ENCODE data around the gene WWOX. TPM values are rescaled to one million over a fixed set of nuclear protein-coding genes. Genes with fewer than 3 reads are reported as not detected.

Gene WWOX
- total and polyA plus RNA-seq, 2 of the 13 experiments (the other 11 are each of a cell fraction or from before 2014, with no cell fraction given), result 9.1 to 37.4 TPM

DNA sequence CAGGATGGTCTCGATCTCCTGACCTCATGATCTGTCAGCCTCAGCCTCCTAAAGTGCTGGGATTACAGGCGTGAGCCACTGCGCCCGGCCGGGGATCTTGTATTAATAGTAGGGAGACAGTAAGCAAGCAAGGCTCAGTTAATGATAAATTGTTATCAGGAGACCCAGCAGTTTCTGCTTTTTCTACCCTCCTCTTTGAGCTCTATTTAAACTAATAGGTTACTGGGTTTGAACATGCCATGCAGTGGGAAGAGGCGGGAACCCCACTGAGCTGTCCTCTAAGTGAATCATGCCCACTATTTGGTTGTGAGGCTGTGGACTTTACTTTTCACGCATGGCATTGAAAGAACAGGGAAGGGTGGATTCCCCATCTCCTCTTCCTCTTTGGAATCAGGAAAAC, 223.9 kb downstream of the WWOX start (continued):
- no peak for TF ChIP-seq ZNF180 (CRISPR knock-in tag; IDR thresholded peaks at IDR 0.05; ENCODE audit: borderline replicate concordance, low read depth)
- TF ChIP-seq ARNT (IDR thresholded peaks at IDR 0.05), result no peak
- TF ChIP-seq ZNF891 (CRISPR knock-in tag; IDR thresholded peaks at IDR 0.05), result no peak
- TF ChIP-seq, protein P1, sequence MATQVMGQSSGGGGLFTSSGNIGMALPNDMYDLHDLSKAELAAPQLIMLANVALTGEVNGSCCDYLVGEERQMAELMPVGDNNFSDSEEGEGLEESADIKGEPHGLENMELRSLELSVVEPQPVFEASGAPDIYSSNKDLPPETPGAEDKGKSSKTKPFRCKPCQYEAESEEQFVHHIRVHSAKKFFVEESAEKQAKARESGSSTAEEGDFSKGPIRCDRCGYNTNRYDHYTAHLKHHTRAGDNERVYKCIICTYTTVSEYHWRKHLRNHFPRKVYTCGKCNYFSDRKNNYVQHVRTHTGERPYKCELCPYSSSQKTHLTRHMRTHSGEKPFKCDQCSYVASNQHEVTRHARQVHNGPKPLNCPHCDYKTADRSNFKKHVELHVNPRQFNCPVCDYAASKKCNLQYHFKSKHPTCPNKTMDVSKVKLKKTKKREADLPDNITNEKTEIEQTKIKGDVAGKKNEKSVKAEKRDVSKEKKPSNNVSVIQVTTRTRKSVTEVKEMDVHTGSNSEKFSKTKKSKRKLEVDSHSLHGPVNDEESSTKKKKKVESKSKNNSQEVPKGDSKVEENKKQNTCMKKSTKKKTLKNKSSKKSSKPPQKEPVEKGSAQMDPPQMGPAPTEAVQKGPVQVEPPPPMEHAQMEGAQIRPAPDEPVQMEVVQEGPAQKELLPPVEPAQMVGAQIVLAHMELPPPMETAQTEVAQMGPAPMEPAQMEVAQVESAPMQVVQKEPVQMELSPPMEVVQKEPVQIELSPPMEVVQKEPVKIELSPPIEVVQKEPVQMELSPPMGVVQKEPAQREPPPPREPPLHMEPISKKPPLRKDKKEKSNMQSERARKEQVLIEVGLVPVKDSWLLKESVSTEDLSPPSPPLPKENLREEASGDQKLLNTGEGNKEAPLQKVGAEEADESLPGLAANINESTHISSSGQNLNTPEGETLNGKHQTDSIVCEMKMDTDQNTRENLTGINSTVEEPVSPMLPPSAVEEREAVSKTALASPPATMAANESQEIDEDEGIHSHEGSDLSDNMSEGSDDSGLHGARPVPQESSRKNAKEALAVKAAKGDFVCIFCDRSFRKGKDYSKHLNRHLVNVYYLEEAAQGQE (IDR thresholded peaks at IDR 0.05; ENCODE audit: borderline replicate concordance in 1 of 2, low read depth in 1 of 2, low read length in 2 of 2), result no peak
- no peak for TF ChIP-seq ZNF713 (CRISPR knock-in tag; IDR thresholded peaks at IDR 0.05)
- TF ChIP-seq TAF1 (CRISPR knock-in tag; IDR thresholded peaks at IDR 0.05), result no peak
- TF ChIP-seq ZBTB20 (CRISPR knock-in tag; IDR thresholded peaks at IDR 0.05; ENCODE audit: borderline replicate concordance, low read depth), result no peak

- DNase-seq (ENCODE audit: low spot score) (peak; percentile 16), ATAC-seq (no peak), FAIRE-seq (no peak)
- no peaks in the 10 kb centered on the region for H3K36me3 ChIP-seq (replicated peaks in 1 of 2; ENCODE audit: control insufficient read depth in 1 of 2, insufficient read depth in 2 of 2, low read length in 2 of 2)
- no peaks in the 10 kb centered on the region for H3K9me3 ChIP-seq (ENCODE audit: low read length)
- intact Hi-C loops (cut with micrococcal nuclease; ENCODE audit: unreplicated experiment) (no loop called here), in situ Hi-C loops (cut with HindIII; ENCODE audit: extremely low pct_ligation_motif_present, low pct_unique_long_range_greater_than_20kb) (no loop called here)
- no peak overlapping the region for H3K9ac ChIP-seq (ENCODE audit: insufficient read depth, low read depth, low read length)
- H2AFZ ChIP-seq (ENCODE audit: low read length), result no peak overlapping the region
- H3K4me3 ChIP-seq (replicated peaks in 1 of 3; ENCODE audit: insufficient read depth in 1 of 3, low read depth in 2 of 3, low read length in 3 of 3), result no peak overlapping the region
- CTCF ChIA-PET (ENCODE audit: low intra/inter-chr PET ratio, low total read pairs), result no interaction called here
- H3K4me1 ChIP-seq (ENCODE audit: insufficient read depth, low read length), result peaks cover 10% of the 10 kb centered on the region
- no peak overlapping the region for H3K4me2 ChIP-seq (ENCODE audit: low read depth, low read length)
- WGBS (ENCODE audit: low lambda C conversion rate), result 92% methylated on average over 6 of the region's 6 CpGs
- no peaks in the 10 kb centered on the region for H4K20me1 ChIP-seq (ENCODE audit: insufficient read depth, low read length)
- no peaks in the 10 kb centered on the region for H3K79me2 ChIP-seq (ENCODE audit: insufficient read depth, low read length)
- no peaks in the 10 kb centered on the region for H3K27me3 ChIP-seq (ENCODE audit: control insufficient read depth in 1 of 2, insufficient read depth in 2 of 2, low read length in 2 of 2)
- POLR2A ChIA-PET, result no interaction called here
- H3K27ac ChIP-seq (ENCODE audit: extremely low read length, insufficient read depth, low read length), result no peak overlapping the region
- no TSS peak for BruUV-seq (replicated peaks)
- TF ChIP-seq PRMT3 (CRISPR knock-in tag; IDR thresholded peaks at IDR 0.05; ENCODE audit: borderline replicate concordance, low read depth), result no peak
- TF ChIP-seq ZNF143 (CRISPR knock-in tag; IDR thresholded peaks at IDR 0.05), result no peak
- TF ChIP-seq BCLAF1 (IDR thresholded peaks at IDR 0.05), result no peak
- TF ChIP-seq, protein P2, sequence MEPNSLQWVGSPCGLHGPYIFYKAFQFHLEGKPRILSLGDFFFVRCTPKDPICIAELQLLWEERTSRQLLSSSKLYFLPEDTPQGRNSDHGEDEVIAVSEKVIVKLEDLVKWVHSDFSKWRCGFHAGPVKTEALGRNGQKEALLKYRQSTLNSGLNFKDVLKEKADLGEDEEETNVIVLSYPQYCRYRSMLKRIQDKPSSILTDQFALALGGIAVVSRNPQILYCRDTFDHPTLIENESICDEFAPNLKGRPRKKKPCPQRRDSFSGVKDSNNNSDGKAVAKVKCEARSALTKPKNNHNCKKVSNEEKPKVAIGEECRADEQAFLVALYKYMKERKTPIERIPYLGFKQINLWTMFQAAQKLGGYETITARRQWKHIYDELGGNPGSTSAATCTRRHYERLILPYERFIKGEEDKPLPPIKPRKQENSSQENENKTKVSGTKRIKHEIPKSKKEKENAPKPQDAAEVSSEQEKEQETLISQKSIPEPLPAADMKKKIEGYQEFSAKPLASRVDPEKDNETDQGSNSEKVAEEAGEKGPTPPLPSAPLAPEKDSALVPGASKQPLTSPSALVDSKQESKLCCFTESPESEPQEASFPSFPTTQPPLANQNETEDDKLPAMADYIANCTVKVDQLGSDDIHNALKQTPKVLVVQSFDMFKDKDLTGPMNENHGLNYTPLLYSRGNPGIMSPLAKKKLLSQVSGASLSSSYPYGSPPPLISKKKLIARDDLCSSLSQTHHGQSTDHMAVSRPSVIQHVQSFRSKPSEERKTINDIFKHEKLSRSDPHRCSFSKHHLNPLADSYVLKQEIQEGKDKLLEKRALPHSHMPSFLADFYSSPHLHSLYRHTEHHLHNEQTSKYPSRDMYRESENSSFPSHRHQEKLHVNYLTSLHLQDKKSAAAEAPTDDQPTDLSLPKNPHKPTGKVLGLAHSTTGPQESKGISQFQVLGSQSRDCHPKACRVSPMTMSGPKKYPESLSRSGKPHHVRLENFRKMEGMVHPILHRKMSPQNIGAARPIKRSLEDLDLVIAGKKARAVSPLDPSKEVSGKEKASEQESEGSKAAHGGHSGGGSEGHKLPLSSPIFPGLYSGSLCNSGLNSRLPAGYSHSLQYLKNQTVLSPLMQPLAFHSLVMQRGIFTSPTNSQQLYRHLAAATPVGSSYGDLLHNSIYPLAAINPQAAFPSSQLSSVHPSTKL (CRISPR knock-in tag; IDR thresholded peaks at IDR 0.05), result no peak
- no peak for TF ChIP-seq RNF2 (conservative IDR thresholded peaks at IDR 0.05; ENCODE audit: low read depth)
- TF ChIP-seq ZNF205 (CRISPR knock-in tag; IDR thresholded peaks at IDR 0.05), result no peak
- TF ChIP-seq GZF1 (CRISPR knock-in tag; IDR thresholded peaks at IDR 0.05), result no peak
Observed at GRCh38 chr16:78324649-78325285, 225.3 kb downstream of the WWOX start.
